D721Med (cell line): ENCODE measurements around the gene TPCN1.

ENCODE experiments used
- DNase-seq: peaks from one replicate; pipeline ENCODE4 v3.0.0; 2011; ENCODE audit warnings: low spot score; ENCODE audit not compliant: insufficient read length
- FAIRE-seq: peaks from 2 replicates; lab custom pipeline; 2011; peaks lifted over from hg19 to GRCh38; lab: Jason Lieb, UNC
- CTCF ChIP-seq: IDR thresholded peaks from 2 replicates; pipeline ENCODE4 v1.5.1; 2012; ENCODE audit warnings: mild to moderate bottlenecking, control low read depth; ENCODE audit not compliant: insufficient read depth; ENCODE audit errors: missing control alignments

The TPCN1 gene

GRCh38 chr12:113248051-113248825, 27.0 kb downstream of the TPCN1 start:
- FAIRE-seq, result no peak
- no peak for DNase-seq
- no peak for TF ChIP-seq CTCF

GRCh38 chr12:113248842-113249435, 27.7 kb downstream of the TPCN1 start:
- no peak for FAIRE-seq
- no peak for DNase-seq
- TF ChIP-seq CTCF, result no peak

GRCh38 chr12:113249546-113249945, 28.3 kb downstream of the TPCN1 start:
- TF ChIP-seq CTCF, result no peak
- FAIRE-seq, result no peak
- DNase-seq, result no peak

- TF ChIP-seq CTCF, result no peak
- DNase-seq (no peak), FAIRE-seq (no peak)
These were observed 28.8 kb downstream of the TPCN1 start for GRCh38 chr12:113250045-113250444.

GRCh38 chr12:113251404-113252070, 30.3 kb downstream of the TPCN1 start:
- DNase-seq (no peak), FAIRE-seq (no peak)
- no peak for TF ChIP-seq CTCF

- DNase-seq, result no peak
- FAIRE-seq, result no peak
- TF ChIP-seq CTCF, result no peak
These were observed 31.2 kb downstream of the TPCN1 start for GRCh38 chr12:113252494-113252893.
